Endothelial cell of umbilical vein (primary cell): ENCODE results near the gene SUFU. TPM values are rescaled to one million over a fixed set of nuclear protein-coding genes. Genes with fewer than 3 reads are reported as not detected.

Source experiments
- BruUV-seq: library from RNA; stranded (reverse); fragments of 400-500 nt; replicated peaks from 2 replicates; lab custom pipeline; 2021; lab: Mats Ljungman, UMichigan
- CTCF ChIA-PET: fragments of 300-600, 350-600 bp; sonication (Branson Sonifier 250); formaldehyde crosslinking; loops from one replicate; lab custom pipeline; 2021; ENCODE audit warnings: antibody characterized with exemption, inconsistent platforms; lab: Charles Lee
- POLR2A ChIA-PET: fragments of 300-600, 350-600 bp; sonication (Branson Sonifier 250); formaldehyde crosslinking; loops from one replicate; lab custom pipeline; 2021; ENCODE audit warnings: antibody characterized with exemption, inconsistent platforms; lab: Charles Lee
- DNase-seq: peaks from one replicate; pipeline ENCODE4 v3.0.0-alpha.2; 2011; ENCODE audit warnings: low read depth, low spot score
- FAIRE-seq: peaks from 2 replicates; lab custom pipeline; 2011; peaks lifted over from hg19 to GRCh38; lab: Jason Lieb, UNC
- H2AFZ ChIP-seq: 2 replicates; pipeline ENCODE4 v1.6.0; 2012; ENCODE audit warnings: low read depth, low read length, control low read depth, inconsistent platforms
- H3K27ac ChIP-seq: 2 replicates; pipeline ENCODE4 v1.5.1; 2011; ENCODE audit warnings: low read depth, mild to moderate bottlenecking, control low read depth, low read length, moderate library complexity; ENCODE audit not compliant: insufficient read depth
- H3K27me3 ChIP-seq, 2 experiments: 2 replicates each; pipeline versions ENCODE4 v1.6.0 to v1.6.1; 2011; ENCODE audit warnings: low read length in 2 of 2, mixed read lengths in 1 of 2; ENCODE audit not compliant: control insufficient read depth in 2 of 2, insufficient read depth in 2 of 2
- H3K36me3 ChIP-seq, 2 experiments: 2 replicates in 1 of 2; 3 replicates in 1 of 2; pipeline ENCODE4 v1.5.1; 2011; ENCODE audit warnings: low read length in 2 of 2, mild to moderate bottlenecking in 1 of 2, moderate library complexity in 1 of 2; ENCODE audit not compliant: control insufficient read depth in 2 of 2, insufficient read depth in 2 of 2; ENCODE audit errors: extremely low read depth in 1 of 2
- H3K4me1 ChIP-seq: 3 replicates; pipeline ENCODE4 v1.5.1; 2011; ENCODE audit warnings: mild to moderate bottlenecking, low read length; ENCODE audit not compliant: control insufficient read depth, insufficient read depth; ENCODE audit errors: extremely low read depth
- H3K4me2 ChIP-seq: 2 replicates; pipeline ENCODE4 v1.6.1; 2011; ENCODE audit warnings: low read length, control low read depth, mixed read lengths; ENCODE audit not compliant: insufficient read depth
- H3K4me3 ChIP-seq, 3 experiments: fragments of 200-600 bp in 1 of 3; sonication (generic), shearing (Covaris generic) in 1 of 3; replicated peaks in 1 of 3; 2 replicates each; pipeline ENCODE4 v1.5.1; 2011 to 2016; ENCODE audit warnings: control low read depth in 3 of 3, low read length in 3 of 3, mild to moderate bottlenecking in 2 of 3, inconsistent platforms in 1 of 3, low read depth in 1 of 3, moderate library complexity in 1 of 3; ENCODE audit not compliant: insufficient read depth in 1 of 3
- H3K79me2 ChIP-seq: 2 replicates; pipeline ENCODE4 v1.6.0; 2012; ENCODE audit warnings: low read length, inconsistent platforms; ENCODE audit not compliant: control insufficient read depth, insufficient read depth
- H3K9ac ChIP-seq: replicated peaks from 2 replicates; pipeline ENCODE3; 2011; ENCODE audit warnings: low read length, control low read depth; ENCODE audit not compliant: insufficient read depth; ENCODE audit errors: extremely low read depth
- H3K9me1 ChIP-seq: replicated peaks from 3 replicates; pipeline ENCODE4 v1.6.0; 2011; ENCODE audit warnings: mild to moderate bottlenecking, low read length; ENCODE audit not compliant: control insufficient read depth, insufficient read depth; ENCODE audit errors: extremely low read depth
- H3K9me3 ChIP-seq: replicated peaks from 2 replicates; pipeline ENCODE4 v1.5.1; 2012; ENCODE audit warnings: low read length, inconsistent platforms; ENCODE audit not compliant: control insufficient read depth, insufficient read depth
- H4K20me1 ChIP-seq: replicated peaks from 2 replicates; pipeline ENCODE3; 2011; ENCODE audit warnings: mild to moderate bottlenecking, low read length; ENCODE audit not compliant: control insufficient read depth, insufficient read depth; ENCODE audit errors: extremely low read depth
- EZH2 ChIP-seq: IDR thresholded peaks from 2 replicates; pipeline ENCODE4 v1.6.1; 2012; ENCODE audit warnings: borderline replicate concordance, low read depth, mild to moderate bottlenecking, moderate library complexity, low read length, inconsistent platforms; ENCODE audit not compliant: severe bottlenecking
- FOS ChIP-seq: IDR thresholded peaks from 2 replicates; pipeline ENCODE4 v1.6.1; 2011; ENCODE audit warnings: mild to moderate bottlenecking, low read length, moderate library complexity, borderline replicate concordance; ENCODE audit not compliant: insufficient read depth
- GATA2 ChIP-seq: IDR thresholded peaks from 2 replicates; pipeline ENCODE4 v1.7.0; 2011; ENCODE audit warnings: low read depth, mild to moderate bottlenecking, moderate library complexity, mixed read lengths, low read length; ENCODE audit not compliant: insufficient read length, insufficient read depth
- JUN ChIP-seq: IDR thresholded peaks from 2 replicates; pipeline ENCODE4 v1.6.1; 2011; ENCODE audit warnings: borderline replicate concordance, low read depth; ENCODE audit not compliant: insufficient read length, insufficient read depth
- MYC ChIP-seq: IDR thresholded peaks from one replicate; pipeline ENCODE4 v1.6.1; 2011; ENCODE audit warnings: mild to moderate bottlenecking, low read depth, low read length
- POLR2A ChIP-seq: IDR thresholded peaks from 2 replicates; pipeline ENCODE4 v1.6.1; 2012; ENCODE audit warnings: low read depth, mild to moderate bottlenecking, control low read depth, low read length
- POLR2AphosphoS5 ChIP-seq: IDR thresholded peaks from 2 replicates; pipeline ENCODE4 v1.6.1; 2012; ENCODE audit warnings: low read depth, mild to moderate bottlenecking, control low read depth, low read length, moderate library complexity; ENCODE audit not compliant: insufficient read depth
- dilution Hi-C: fragments of 300-500 bp; cut with MboI; formaldehyde crosslinking; loops from one replicate; pipeline ENCODE4 v1.15.0; 2019; ENCODE audit warnings: low sequenced_read_pairs; ENCODE audit not compliant: extremely low pct_ligation_motif_present
- intact Hi-C: fragments of 100-400 bp; cut with micrococcal nuclease; formaldehyde crosslinking; loops from one replicate; pipeline ENCODE4 v1.10.0; 2022
- polyA plus RNA-seq, 4 experiments: library from polyadenylated mRNA; depleted of rRNA in 3 of 4; stranded (reverse) in 3 of 4; unstranded in 1 of 4; fragments of >200 nt; gene quantifications; 2 replicates each; pipeline versions ENCODE4 v1.2.1 to v1.2.3, GENCODE V29; 2011 to 2012; ENCODE audit warnings: missing spikeins in 1 of 4
- total RNA-seq: library from RNA; stranded (reverse); gene quantifications from 2 replicates; pipeline ENCODE4 v1.2.3, GENCODE V29; 2021
- TF ChIP-seq, protein P1 (sequence below), 2 donors: IDR thresholded peaks; 1 replicate in 1 of 2; 2 replicates in 1 of 2; pipeline ENCODE4 v1.5.1; 2011; ENCODE audit warnings: low read length in 2 of 2, mild to moderate bottlenecking in 2 of 2, moderate library complexity in 2 of 2, control low read depth in 1 of 2, inconsistent platforms in 1 of 2, low read depth in 1 of 2; ENCODE audit not compliant: insufficient read depth in 1 of 2; ENCODE audit errors: extremely low read depth in 1 of 2
- TF ChIP-seq, protein P2 (sequence below): IDR thresholded peaks from 2 replicates; pipeline ENCODE4 v1.6.1; 2011; ENCODE audit not compliant: insufficient read depth, insufficient read length

SUFU gene
- total and polyA plus RNA-seq, 2 donors (not counting 3 experiments of a cell fraction or from before 2014, with no cell fraction given), result 10.1 to 16.3 TPM

DNA sequence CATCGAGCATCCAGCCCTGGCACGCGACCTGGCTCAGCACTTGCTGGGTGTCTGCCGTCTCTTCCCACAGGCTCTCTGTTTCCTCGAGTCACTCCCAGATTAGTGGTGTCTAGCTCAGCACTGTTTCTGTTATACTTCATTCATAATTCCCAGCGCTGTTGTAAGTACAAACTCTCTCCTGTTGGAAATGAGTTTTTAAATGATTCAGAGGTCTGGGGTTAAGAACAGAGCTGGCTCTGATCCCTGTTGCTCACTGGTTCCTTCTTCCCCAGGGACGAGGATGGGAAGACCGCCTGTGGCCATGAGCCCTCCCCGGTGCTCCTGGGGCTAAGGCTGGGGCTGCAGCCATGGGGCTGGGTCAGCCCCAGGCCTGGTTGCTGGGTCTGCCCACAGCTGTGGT lies 35.1 kb upstream of the SUFU start:
- POLR2A ChIA-PET, result no interaction called here

More for the DNA sequence above, 35.1 kb upstream of the SUFU start:
- Histone ChIP-seq H2AFZ (no peak overlapping the region), H3K4me2 (no peak overlapping the region), H4K20me1 (no peaks in the 10 kb centered on the region), H3K4me1 (no peaks in the 10 kb centered on the region), H3K4me3 (no peak overlapping the region), H3K36me3 (no peaks in the 10 kb centered on the region), H3K9ac (no peak overlapping the region), H3K79me2 (no peaks in the 10 kb centered on the region), H3K27ac (no peak overlapping the region), H3K9me3 (no peaks in the 10 kb centered on the region), H3K9me1 (no peaks in the 10 kb centered on the region), H3K27me3 (no peaks in the 10 kb centered on the region)
- no peak for DNase-seq
- CTCF ChIA-PET, result interaction anchor here (1.2 to 1.9 kb wide), 3 partner anchors 10 to 47 kb away, joined by 3 to 7 read pairs (median 4); no protein-coding TSS in a partner anchor
- BruUV-seq, result no TSS peak
- FAIRE-seq, result no peak
- dilution Hi-C loops (no loop called here), intact Hi-C loops (no loop called here)
- no peak for TF ChIP-seq JUN
- TF ChIP-seq, protein P1, sequence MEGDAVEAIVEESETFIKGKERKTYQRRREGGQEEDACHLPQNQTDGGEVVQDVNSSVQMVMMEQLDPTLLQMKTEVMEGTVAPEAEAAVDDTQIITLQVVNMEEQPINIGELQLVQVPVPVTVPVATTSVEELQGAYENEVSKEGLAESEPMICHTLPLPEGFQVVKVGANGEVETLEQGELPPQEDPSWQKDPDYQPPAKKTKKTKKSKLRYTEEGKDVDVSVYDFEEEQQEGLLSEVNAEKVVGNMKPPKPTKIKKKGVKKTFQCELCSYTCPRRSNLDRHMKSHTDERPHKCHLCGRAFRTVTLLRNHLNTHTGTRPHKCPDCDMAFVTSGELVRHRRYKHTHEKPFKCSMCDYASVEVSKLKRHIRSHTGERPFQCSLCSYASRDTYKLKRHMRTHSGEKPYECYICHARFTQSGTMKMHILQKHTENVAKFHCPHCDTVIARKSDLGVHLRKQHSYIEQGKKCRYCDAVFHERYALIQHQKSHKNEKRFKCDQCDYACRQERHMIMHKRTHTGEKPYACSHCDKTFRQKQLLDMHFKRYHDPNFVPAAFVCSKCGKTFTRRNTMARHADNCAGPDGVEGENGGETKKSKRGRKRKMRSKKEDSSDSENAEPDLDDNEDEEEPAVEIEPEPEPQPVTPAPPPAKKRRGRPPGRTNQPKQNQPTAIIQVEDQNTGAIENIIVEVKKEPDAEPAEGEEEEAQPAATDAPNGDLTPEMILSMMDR (IDR thresholded peaks at IDR 0.05; ENCODE audit: extremely low read depth in 1 of 2, insufficient read depth in 1 of 2, low read depth in 1 of 2, low read length in 2 of 2), result no peak
- TF ChIP-seq, protein P2, sequence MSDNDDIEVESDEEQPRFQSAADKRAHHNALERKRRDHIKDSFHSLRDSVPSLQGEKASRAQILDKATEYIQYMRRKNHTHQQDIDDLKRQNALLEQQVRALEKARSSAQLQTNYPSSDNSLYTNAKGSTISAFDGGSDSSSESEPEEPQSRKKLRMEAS, result no peak
- no peak for TF ChIP-seq POLR2AphosphoS5
- no peak for TF ChIP-seq MYC
- no peak for TF ChIP-seq POLR2A
- TF ChIP-seq GATA2, result no peak
- no peak for TF ChIP-seq EZH2
- TF ChIP-seq FOS, result no peak
